ENCODE results near the gene GLI1. TPM values are rescaled to one million over a fixed set of nuclear protein-coding genes. Genes with fewer than 3 reads are reported as not detected.
A peak's percentile ranks its signal among the peaks of the same experiment; 100 is the strongest.

The GLI1 gene
- total and polyA plus RNA-seq, 2 of the 13 experiments (the other 11 are each of a cell fraction or from before 2014, with no cell fraction given) = 0.09 to 0.20 TPM

DNA sequence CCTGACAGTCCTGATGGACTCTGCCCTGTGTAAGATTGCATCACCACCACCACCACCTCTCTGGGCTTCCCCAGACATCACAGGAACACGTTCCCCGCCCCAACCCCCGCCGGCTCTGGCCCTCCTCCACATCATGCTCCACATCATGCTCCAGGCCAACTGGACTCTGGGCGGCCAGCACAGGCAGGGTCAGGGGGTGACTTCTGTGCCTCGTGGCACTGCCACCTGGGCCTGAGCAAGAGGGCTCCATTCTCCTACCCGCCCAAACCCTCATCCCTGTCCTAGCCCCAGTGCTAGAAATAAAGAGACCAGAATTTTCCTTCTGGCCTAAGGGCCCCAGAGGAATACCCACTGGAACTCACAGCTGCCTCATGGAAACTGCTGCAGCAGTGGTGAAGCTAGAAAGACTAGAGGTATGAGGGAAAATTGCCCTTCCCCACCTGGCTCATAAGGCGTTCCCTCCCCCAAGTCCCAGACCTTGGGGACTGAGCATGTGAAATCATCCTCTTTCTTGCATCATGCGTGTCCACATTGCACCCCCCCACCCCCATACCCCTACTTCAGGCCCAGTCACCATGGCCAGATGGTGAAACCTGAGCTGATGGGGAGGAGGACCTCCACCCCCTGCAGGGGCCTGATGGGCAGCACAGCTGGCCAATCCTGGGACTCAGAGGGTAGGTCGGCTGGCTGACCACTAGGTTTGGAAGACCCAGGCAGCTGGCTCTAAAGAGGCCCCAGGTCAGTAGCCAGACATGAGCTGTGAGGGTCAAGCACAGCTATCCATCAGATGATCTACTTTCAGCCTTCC is 4.8 kb upstream of the GLI1 start, which contains the start of gene INHBE (continued):
- TF ChIP-seq, protein P1, sequence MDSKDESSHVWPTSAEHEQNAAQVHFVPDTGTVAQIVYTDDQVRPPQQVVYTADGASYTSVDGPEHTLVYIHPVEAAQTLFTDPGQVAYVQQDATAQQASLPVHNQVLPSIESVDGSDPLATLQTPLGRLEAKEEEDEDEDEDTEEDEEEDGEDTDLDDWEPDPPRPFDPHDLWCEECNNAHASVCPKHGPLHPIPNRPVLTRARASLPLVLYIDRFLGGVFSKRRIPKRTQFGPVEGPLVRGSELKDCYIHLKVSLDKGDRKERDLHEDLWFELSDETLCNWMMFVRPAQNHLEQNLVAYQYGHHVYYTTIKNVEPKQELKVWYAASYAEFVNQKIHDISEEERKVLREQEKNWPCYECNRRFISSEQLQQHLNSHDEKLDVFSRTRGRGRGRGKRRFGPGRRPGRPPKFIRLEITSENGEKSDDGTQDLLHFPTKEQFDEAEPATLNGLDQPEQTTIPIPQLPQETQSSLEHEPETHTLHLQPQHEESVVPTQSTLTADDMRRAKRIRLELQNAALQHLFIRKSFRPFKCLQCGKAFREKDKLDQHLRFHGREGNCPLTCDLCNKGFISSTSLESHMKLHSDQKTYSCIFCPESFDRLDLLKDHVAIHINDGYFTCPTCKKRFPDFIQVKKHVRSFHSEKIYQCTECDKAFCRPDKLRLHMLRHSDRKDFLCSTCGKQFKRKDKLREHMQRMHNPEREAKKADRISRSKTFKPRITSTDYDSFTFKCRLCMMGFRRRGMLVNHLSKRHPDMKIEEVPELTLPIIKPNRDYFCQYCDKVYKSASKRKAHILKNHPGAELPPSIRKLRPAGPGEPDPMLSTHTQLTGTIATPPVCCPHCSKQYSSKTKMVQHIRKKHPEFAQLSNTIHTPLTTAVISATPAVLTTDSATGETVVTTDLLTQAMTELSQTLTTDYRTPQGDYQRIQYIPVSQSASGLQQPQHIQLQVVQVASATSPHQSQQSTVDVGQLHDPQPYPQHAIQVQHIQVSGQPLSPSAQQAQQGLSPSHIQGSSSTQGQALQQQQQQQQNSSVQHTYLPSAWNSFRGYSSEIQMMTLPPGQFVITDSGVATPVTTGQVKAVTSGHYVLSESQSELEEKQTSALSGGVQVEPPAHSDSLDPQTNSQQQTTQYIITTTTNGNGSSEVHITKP (CRISPR knock-in tag; IDR thresholded peaks at IDR 0.05; ENCODE audit: low read depth) = 0 out of 2 replicates have a peak, but pooled peaks have one; percentile 17
- TF ChIP-seq ZBTB20 (CRISPR knock-in tag; IDR thresholded peaks at IDR 0.05; ENCODE audit: borderline replicate concordance, low read depth) = peak; percentile 91; the same call in 1 of the 2 replicates
- TF ChIP-seq STAG1 (CRISPR knock-in tag; IDR thresholded peaks at IDR 0.05) = no peak; the same call in 1 of the 2 replicates
- no peak for TF ChIP-seq ZNF354B (CRISPR knock-in tag; IDR thresholded peaks at IDR 0.05)
- TF ChIP-seq PAX8 (CRISPR knock-in tag; IDR thresholded peaks at IDR 0.05; ENCODE audit: borderline replicate concordance) = no peak
- TF ChIP-seq LCORL (IDR thresholded peaks at IDR 0.05) = no peak
- TF ChIP-seq LCORL (CRISPR knock-in tag; IDR thresholded peaks at IDR 0.05) = peak; percentile 96
- TF ChIP-seq ZNF253 (CRISPR knock-in tag; IDR thresholded peaks at IDR 0.05; ENCODE audit: borderline replicate concordance) = no peak
- TF ChIP-seq, protein P2, sequence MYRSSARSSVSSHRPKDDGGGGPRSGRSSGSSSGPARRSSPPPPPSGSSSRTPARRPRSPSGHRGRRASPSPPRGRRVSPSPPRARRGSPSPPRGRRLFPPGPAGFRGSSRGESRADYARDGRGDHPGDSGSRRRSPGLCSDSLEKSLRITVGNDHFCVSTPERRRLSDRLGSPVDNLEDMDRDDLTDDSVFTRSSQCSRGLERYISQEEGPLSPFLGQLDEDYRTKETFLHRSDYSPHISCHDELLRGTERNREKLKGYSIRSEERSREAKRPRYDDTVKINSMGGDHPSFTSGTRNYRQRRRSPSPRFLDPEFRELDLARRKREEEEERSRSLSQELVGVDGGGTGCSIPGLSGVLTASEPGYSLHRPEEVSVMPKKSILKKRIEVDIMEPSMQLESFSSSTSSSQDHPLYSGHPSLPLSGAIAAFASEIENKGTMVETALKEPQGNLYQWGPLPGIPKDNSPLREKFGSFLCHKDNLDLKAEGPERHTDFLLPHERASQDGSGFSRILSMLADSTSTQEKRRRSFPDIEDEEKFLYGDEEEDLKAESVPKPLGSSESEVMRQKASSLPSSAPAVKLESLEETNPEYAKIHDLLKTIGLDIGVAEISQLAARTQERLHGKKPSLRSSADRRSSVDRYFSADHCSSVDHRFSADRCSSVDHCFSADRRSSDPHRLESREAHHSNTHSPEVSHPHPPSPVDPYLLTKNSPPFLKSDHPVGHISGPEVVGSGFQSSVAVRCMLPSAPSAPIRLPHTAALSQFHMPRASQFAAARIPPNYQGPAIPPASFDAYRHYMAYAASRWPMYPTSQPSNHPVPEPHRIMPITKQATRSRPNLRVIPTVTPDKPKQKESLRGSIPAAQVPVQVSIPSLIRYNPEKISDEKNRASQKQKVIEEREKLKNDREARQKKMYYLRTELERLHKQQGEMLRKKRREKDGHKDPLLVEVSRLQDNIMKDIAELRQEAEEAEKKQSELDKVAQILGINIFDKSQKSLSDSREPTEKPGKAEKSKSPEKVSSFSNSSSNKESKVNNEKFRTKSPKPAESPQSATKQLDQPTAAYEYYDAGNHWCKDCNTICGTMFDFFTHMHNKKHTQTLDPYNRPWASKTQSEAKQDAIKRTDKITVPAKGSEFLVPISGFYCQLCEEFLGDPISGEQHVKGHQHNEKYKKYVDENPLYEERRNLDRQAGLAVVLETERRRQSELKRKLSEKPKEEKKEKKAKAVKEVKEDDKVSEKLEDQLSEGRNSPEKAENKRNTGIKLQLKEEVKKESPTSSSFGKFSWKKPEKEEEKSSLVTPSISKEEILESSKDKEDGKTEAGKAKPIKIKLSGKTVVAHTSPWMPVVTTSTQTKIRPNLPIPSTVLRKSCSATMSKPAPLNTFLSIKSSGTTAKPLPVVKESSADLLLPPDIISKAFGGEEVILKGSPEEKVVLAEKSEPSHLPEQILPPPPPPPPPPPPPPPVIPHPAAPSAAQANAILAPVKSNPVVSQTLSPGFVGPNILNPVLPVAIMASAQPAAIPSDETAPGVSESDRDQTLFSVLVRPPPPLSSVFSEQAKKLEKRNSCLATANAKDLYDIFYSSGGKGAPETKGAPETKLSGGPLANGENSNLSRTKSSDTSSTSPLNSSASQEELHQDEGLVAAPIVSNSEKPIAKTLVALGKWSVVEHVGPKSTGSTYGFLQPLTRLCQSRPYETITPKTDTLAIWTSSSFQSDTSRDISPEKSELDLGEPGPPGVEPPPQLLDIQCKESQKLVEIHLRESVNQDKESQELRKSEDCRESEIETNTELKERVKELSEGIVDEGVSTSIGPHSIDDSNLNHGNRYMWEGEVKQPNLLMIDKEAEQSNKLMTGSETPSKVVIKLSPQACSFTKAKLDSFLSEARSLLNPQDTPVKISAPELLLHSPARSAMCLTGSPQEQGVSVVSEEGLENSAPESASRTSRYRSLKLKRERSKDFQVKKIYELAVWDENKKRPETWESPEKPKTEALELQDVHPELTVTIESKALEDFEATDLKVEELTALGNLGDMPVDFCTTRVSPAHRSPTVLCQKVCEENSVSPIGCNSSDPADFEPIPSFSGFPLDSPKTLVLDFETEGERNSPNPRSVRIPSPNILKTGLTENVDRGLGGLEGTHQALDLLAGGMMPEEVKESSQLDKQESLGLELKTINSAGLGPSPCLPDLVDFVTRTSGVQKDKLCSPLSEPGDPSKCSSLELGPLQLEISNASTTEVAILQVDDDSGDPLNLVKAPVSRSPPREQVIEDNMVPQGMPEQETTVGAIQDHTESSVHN (CRISPR knock-in tag; IDR thresholded peaks at IDR 0.05) = no peak; the same call in 1 of the 2 replicates
- TF ChIP-seq CREB1 (IDR thresholded peaks at IDR 0.05) = peak; percentile 44; the same call in 1 of the 2 replicates
- no peak; the same call in none of the 2 replicates for TF ChIP-seq CREB1 (CRISPR knock-in tag; IDR thresholded peaks at IDR 0.05)
- peak; percentile 93 for TF ChIP-seq MTA1 (CRISPR knock-in tag; IDR thresholded peaks at IDR 0.05; ENCODE audit: borderline replicate concordance)
- TF ChIP-seq GTF2F1 (IDR thresholded peaks at IDR 0.05; ENCODE audit: low read length) = no peak
- TF ChIP-seq XRCC5 (optimal IDR thresholded peaks at IDR 0.05; ENCODE audit: low read length) = peak; percentile 62
- TF ChIP-seq POLR2AphosphoS2 (IDR thresholded peaks at IDR 0.05; ENCODE audit: low read depth, low read length) = no peak
- TF ChIP-seq, protein P3, sequence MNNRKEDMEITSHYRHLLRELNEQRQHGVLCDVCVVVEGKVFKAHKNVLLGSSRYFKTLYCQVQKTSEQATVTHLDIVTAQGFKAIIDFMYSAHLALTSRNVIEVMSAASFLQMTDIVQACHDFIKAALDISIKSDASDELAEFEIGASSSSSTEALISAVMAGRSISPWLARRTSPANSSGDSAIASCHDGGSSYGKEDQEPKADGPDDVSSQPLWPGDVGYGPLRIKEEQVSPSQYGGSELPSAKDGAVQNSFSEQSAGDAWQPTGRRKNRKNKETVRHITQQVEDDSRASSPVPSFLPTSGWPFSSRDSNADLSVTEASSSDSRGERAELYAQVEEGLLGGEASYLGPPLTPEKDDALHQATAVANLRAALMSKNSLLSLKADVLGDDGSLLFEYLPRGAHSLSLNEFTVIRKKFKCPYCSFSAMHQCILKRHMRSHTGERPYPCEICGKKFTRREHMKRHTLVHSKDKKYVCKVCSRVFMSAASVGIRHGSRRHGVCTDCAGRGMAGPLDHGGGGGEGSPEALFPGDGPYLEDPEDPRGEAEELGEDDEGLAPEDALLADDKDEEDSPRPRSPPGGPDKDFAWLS (CRISPR knock-in tag; IDR thresholded peaks at IDR 0.05; ENCODE audit: borderline replicate concordance) = no peak

Data from HepG2 (cell line).